Eye (tissue), 1 donor: ENCODE results near the gene STRN3.
"Not testable (repeated sequence)": the region's sequence is repeated elsewhere in the genome, so short reads cannot be mapped to it uniquely, and the experiment has no call there.

Source experiments
- DNase-seq: peaks from one replicate; pipeline ENCODE4 v3.0.0-alpha.2; 2015

The STRN3 gene

DNA sequence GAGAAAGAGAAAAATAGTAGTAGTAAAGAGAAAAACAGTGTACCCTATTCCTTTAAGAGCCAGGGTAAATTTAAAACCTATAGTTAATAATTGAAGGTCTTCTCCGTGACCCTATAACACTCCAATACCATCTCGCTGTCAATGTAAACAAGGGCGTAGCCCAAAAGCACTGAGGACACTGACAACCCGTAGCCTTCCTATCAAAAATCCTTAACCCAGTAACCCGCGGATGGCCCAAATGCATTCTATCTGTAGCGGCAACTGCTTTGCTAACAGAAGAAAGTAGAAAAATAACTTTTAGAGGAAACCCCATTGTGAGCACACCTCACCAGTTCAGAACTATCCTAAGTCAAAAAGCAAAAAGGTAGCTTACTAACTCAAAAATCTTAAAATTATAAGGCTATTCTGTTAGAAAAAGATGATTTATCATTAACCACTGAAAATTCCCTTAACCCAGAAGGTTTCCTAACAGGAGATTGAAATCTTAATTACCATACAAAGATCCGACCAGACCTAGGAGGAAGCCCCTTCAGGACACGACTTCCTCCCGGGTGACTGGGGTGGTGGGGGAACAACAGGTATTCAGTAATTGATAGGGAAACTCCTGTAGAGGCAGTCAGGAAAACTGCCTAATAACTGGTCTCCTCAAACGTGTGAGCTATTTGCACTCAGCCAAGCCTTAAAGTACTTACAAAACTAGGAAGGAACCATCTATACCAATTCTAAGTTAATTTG is 58.6 kb downstream of the STRN3 start:
- DNase-seq = not testable (repeated sequence)

DNA sequence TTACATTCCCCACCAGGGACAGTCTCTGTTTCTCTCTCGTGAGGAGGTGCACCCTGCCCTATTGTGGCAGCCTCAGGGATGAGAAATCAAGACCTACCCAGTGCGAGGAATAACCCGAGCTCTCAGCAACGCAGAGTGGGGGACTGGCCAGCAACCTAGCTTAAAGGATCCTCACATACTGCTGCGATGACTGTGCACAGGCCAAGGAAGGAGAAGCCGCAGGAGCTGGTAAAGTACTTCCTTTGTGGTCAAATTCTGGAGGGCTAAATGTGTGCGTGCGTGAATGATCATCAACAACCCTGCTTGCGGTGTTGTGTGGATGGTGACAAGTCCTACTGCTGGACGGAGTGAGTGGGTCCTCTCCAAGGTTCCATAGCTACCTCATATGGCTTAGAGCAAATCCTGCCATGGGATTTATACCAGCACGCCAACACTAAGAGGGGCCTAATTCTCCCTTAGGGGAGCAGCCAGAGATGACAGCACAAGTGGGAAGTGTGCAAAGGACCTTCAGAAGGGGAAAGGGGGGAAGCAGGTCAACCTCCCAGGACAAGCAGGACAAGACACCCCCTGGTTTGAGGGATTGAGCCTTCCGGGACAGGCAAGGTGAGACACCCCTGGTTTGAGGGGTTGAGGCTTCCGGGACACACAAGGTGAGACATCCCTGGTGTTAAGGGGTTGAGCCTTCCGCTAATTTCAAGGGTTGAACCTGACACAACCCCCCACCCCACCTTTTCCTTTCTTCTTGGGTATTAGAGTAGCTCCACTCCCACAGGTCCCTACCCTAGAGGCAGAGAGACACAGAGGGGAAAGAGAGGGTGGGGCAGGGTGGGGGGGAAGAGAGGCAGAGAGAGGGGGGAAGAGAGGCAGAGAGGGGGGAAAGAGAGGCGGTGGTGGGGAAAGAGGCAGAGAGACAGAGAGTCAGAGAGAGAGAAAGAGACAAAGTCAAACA is 59.5 kb downstream of the STRN3 start:
- peak; percentile 24 for DNase-seq

DNA sequence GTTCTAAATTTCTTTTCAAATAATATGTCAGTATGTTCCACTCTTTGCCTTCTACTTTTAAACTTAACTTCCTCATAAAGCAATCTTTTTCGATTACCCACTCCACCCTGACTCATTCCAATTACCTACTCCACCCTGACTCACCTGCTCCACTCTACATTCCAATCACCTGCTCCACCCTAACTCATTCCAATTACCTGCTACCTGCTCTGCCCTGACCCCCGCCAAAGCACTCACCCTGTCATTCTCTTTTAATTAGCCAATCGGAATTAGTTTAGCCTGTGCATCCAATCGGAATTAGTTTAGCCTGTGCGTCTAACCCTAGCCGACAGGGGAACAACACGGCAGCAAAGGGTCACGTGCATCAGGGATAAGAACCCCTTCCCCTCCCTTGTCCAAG is 60.3 kb downstream of the STRN3 start:
- not testable (repeated sequence) for DNase-seq

DNA sequence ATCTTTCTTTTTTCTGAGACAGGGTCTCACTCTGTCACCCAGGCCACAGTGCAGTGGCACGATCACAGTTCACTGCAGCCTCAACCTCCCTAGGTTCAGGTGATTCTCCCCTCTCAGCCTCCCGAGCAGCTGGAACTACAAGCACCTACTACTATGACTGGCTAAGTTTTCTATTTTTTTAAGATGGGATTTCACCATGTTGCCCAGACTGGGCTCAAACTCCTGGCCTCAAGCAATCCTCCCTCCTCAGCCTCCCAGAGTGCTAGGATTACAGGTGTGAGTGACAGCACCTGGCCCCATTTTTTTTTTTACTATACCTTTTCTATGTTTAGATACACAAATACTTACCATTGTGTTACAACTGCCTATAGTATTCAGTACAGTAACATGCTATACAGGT is 63.6 kb downstream of the STRN3 start:
- not testable (repeated sequence) for DNase-seq

DNA sequence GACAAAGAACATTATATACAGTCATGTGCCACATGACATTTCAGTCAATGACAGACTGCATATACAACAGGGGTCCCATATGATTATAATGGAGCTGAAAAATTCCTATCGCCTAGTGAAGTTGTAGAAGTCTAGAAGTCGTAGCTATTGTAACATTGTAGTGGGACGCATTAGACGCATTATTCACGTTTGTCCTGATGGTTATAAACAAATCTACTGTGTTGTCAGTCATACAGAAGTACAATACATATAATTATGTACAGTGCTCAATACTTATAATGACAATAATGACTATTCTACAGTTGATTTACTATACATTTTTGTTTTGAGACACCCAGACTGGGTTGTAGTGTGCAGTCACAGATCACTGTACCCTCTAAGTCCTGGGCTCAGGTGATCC is 64.8 kb downstream of the STRN3 start:
- DNase-seq = no peak

DNA sequence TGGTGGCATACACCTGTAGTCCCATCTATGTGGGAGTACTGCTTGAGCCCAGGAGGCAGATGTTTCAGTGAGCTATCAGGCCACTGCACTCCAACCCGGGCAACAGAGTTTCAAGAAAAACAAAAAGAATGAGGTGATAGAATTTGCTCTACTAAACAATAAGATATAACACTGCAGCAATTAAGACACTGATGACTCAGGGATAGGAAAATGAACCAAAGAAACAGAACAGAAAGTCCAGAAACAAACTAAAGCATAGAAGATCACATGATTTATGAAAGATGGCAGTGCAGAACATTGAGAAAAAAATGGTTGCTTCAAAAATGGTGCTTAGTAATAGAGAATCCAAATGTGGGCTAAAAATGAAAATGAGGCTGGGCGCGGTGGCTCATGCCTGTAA is 66.0 kb downstream of the STRN3 start:
- no peak for DNase-seq

DNA sequence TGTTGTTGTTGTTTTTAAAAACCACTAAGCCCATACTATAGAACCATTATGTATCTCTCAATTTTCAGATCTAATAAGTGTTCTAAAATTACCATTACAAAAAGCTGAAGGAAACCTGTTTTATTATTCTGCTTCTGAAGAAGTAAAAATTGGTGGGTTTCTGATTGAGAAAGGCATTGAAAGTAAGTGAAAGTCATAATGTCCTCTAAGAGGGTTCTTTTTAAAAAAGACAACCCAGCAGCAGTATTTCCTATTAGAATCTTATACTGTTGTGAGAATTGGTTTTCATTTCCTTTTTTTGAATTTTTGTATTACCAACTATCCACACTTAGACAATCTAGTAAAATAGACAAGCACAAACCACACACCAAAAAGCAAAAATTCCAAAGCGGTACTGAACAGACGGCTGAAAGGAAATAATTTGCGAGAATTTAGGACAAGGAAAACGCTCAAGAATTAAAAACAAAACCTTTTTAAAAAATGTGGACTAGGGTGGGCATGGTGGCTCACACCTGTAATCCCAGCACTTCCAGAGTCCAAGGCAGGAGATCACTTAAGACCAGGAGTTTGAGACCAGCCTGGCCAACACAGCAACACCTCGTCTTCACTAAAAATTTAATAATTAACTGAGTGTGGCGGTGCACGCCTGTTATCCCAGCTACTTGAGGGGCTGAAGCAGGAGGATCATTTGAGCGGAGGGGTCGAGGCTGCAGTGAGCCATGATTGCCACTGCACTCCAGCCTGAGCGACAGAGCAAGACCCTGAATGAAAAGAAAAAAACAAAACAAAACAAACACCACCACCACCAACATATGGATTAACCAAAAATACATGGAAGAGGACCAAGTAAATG is 67.4 kb downstream of the STRN3 start:
- no peak for DNase-seq

DNA sequence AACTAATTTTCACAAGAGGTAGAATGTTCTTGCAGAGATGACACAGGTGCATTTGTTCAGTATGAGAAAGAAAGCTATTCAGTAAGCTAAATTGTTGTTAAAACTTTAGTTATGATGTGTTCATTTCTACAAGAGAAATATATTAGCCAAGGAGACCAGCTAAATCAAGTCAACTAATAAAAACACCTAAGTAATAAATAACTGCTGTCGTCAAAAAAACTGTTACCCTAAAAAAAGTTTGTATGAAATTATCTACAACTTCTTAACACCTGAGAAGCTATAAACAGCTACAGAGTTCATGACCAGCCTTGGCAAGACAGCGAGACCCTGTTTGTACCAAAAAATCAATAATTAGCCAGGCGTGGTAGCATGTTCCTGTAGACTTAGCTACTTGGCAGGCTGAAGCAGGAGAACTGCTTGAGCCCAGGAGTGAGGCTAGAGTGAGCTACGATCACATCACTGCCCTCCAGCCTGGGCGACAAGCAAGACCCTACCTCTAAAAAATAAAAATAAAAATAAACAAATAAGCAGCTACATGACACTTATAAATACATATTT is 68.3 kb downstream of the STRN3 start:
- no peak for DNase-seq

DNA sequence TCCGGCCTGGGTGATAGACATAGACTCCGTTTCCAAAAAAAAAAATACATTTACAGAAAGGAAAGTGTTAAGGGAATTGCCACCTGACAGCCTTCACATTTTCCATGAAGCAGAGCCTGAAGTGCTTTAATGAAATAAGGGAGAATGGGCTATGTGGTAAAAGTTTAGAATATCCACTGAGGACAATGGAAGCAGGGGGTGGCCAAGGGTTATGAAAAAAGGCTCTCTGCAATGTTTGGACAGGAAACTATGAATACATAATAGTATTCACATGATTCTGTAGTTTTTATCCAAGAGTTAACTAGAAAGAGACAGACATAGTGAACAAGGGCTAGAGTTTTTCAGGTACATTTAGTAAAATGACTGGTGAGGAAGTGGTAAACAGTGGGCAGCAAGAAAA is 76.5 kb downstream of the STRN3 start:
- DNase-seq = no peak

DNA sequence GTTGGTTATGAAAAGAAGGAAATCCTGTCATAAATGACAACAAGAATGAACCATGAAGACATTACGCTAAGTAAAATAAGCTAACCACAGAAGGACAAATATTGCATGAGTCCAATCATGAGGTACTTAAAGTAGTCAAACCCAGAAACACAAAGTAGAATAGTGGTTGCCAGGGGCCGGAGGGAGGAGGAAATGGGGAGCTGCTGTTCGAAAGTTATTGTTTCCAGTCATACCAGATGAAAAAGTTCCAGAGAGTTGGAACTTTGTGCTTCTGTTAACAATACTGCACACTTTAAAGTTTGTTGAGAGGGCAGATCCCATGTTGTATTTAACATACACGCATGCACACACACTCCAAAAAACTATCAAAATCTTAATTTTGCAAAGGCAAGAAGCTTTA is 82.5 kb downstream of the STRN3 start:
- no peak for DNase-seq

DNA sequence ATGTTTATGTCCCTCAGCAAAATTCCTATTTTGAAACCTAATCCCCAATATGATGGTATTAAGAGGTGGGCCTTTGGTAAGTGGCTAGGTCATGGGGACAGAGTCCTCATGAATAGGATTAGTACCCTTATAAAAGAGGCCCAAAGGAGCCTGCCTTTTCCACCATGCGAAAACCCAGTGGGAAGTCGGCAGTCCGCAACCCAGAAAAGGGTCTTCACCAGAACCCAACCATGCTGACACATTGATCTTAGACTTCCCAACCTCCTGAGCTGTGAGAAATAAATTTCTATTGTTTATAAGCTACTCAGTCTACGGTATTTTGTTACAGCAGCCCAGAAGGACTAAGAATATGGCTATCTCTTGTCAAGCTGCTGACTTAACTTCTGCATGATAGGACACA is 85.3 kb downstream of the STRN3 start:
- DNase-seq = no peak

DNA sequence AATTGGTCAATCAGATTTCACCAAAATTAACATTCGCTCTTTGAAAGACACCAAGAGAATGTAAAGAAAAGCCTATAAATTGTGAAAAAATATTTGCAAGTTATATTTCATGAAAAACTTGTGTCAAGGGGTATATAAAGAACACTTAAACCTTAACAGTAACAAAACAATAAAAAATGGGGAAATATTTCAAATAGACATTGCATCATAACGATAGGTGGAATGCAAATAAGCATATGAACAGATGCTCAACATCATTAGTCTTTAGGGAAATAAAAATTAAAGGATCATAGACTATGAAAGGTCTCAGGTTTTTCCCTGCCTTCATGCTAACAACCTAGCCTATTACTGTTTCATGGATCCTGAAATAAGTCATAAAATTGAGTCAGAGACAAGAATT is 87.6 kb downstream of the STRN3 start:
- no peak for DNase-seq

DNA sequence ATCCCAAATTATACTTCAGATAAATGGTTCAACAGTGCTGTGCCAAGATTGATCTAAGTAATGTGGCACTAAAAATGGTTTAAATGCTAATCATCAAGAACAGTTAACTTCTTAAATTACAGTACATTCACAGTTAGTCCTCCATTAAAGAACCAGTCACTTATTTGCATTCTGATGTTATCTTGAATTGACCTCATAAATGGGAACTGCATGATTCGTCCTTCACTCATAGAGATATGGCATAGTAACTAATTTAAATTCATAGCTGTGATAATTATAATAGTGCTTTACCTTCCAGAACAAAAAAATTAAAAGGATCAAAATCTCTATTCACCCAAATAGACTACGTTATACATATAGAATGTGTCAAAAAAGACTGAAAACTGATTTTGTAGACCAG is 90.7 kb downstream of the STRN3 start:
- DNase-seq = no peak

DNA sequence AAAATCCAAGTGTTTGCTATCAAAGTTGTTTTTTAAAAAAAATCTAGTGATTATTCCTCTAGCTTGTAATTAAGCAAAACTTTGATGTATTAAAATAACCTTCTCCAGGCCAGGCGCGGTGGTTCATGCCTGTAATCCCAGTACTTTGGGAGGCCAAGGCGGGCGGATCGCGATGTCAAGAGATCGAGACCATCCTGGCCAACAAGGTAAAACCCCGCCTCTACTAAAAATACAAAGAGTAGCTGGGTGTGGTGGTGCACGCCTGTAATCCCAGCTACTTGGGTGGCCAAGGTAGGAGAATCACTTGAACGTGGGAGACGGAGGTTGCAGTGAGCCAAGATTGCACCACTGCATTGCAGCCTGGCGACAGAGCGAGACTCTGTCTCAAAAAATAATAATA is 92.2 kb downstream of the STRN3 start:
- DNase-seq = not testable (repeated sequence)

DNA sequence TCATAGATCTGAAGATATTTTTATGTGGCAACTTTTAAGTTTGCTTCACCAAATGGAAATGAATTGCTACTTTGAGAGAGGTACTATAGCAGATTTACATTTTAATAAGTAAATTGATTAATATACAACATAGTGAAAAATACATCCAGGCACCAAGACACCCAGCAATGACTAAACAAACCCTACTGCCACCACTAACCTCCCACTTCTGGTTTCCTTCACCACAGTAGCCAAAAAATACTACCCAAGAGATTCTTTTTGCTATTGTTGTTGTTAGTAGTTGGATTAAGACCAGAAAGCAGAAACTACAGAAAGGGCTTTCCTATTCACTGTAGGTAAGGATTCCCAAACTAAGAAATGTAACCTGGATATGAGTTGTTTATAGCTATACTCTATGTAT is 97.7 kb downstream of the STRN3 start:
- no peak for DNase-seq

DNA sequence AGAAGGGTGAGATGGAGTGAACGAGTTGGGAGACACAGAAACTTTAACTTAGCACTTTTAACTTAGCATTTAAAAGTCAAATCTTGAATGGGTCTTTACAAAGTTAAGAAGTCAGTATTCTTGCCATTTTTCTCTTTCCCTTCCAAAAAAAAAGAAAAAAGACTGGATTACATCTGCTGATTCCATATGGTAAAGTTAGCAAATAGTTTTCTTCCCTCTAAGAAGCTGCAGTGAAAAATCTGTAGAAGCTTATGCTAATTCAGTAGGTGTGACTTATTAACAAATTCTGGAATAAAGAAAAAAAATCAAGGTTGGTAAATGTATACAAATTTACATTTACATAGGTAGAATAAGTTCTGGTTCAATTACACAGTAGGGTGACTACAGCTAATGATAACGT is 100.9 kb downstream of the STRN3 start:
- no peak for DNase-seq

DNA sequence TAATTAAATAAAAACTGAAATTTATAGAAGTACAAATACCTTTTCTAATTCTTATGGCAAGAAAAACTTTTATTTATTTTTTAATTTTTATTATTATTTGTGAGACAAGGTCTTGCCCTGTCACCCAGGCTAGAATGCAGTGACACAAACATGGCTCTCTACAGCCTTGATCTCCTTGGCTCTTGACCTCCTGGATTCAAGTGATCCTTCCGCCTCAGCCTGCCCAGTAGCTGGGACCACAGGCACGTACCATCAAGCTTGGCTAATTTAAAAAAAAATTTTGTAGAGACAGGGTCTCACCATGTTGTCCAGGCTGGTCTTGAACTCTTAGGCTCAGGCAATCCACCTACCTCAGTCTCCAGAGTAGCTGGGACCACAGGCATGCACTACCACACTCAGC is 104.4 kb downstream of the STRN3 start:
- DNase-seq = no peak

DNA sequence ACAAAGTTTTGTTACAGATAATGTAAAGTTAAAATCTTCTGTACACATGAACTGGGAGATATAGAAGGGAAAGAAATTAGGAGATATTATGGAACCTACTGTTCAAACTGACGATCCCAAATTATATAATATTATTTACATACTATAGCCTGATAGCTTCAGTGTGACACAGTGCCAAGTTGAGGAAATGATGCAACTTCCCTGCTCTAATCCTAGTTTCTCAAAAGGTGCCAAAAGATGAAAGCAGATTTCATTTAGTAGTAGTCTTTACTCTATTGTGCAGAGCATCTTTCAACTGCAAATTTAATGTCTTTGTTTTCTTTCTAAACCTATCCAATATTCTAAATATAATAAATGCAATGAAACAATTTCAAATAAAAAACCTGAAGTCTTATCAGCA is 104.9 kb downstream of the STRN3 start:
- no peak for DNase-seq

DNA sequence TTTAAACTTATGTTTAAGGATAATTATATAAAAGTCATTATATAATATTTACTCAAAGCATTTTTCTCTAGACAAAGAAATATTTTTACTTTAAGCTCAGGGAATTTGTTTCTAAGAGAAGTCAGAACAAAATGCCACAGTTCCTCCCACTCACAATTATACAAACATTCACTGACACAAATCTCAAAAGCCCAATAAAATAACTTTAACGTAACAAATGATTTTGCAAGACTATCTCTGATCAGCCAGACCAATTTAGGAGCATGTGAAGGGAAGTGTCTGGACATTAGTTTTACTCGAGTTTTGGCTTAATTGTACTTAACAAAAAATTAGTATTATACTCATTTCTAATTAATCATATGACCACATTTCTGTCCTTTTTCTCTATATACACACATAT is 110.6 kb downstream of the STRN3 start:
- DNase-seq = no peak

DNA sequence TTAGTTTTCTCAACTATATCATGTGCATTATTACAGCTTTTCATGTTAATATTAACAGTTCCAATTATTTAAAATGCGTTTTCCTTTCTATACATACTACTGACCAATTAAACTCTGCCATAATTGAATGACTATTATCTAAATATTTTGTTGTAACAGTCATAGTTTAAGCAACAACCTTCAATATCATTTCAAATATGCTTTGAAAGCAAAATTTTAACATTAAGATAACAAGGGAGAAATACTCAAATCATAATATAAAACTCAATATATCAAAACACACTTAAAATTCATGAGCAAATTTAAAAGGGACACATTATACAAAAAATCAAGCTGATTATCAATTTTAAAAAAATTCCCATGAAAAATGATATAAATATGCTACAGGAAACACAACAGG is 111.4 kb downstream of the STRN3 start:
- no peak for DNase-seq

DNA sequence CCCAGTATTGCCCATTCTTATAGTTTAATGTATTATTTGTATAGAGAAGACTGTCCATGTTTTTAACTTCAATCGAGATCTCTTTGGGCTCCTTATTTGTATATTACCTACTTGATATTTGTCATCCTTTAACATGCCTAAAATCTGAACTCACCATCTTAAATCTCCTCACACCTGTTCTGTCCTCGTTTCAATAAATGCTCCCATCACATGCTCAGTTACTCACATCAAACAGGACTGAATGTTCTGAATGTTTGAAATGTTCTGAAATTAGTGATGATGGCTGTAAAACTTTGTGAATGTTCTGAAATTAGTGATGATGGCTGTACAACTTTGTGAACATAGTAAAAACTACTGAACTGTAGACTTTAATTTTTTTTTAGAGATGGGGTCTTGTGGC is 117.4 kb downstream of the STRN3 start:
- DNase-seq = no peak

DNA sequence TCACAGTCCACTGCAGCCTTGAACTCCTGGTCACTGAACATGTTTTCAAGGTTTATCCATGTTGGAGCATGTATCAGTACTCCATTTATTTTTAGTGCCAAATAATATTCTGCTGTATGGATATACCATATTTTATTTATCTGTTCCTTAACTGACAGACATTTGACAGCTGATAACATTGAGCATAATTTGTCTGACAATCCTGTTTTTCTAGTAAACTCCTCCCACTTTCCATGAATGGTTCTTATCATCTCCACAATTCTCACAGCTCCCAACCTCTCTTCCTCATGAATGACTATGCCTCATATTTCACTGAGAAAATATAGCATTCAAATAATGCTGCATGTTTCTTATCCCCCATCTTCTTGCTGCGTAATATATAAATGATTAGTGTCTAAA is 118.5 kb downstream of the STRN3 start:
- DNase-seq = no peak
